ENCODE results near the gene EBF3.

GRCh38 chr10:129870961-129871621, 93.0 kb downstream of the EBF3 start:
- TF ChIP-seq RAD21 (IDR thresholded peaks at IDR 0.05; ENCODE audit: low read depth) (no peak), FOXM1 (IDR thresholded peaks at IDR 0.05; ENCODE audit: borderline replicate concordance, low read depth) (no peak), REST (IDR thresholded peaks at IDR 0.05; ENCODE audit: low read depth) (no peak), NFIC (IDR thresholded peaks at IDR 0.05) (no peak), ZBTB7A (IDR thresholded peaks at IDR 0.05; ENCODE audit: low read depth) (no peak), USF1 (IDR thresholded peaks at IDR 0.05) (no peak), MAX (IDR thresholded peaks at IDR 0.05) (no peak), EP300 (IDR thresholded peaks at IDR 0.05; ENCODE audit: borderline replicate concordance) (no peak), CEBPB (IDR thresholded peaks at IDR 0.05) (no peak), TEAD4 (IDR thresholded peaks at IDR 0.05) (no peak), TAF1 (IDR thresholded peaks at IDR 0.05; ENCODE audit: low read depth) (no peak), CREB1 (IDR thresholded peaks at IDR 0.05; ENCODE audit: low read depth) (no peak), TCF12 (IDR thresholded peaks at IDR 0.05; ENCODE audit: low read depth) (no peak)

Data from Ishikawa (cell line).